ENCODE data around the gene IFI30.

Gene IFI30

DNA sequence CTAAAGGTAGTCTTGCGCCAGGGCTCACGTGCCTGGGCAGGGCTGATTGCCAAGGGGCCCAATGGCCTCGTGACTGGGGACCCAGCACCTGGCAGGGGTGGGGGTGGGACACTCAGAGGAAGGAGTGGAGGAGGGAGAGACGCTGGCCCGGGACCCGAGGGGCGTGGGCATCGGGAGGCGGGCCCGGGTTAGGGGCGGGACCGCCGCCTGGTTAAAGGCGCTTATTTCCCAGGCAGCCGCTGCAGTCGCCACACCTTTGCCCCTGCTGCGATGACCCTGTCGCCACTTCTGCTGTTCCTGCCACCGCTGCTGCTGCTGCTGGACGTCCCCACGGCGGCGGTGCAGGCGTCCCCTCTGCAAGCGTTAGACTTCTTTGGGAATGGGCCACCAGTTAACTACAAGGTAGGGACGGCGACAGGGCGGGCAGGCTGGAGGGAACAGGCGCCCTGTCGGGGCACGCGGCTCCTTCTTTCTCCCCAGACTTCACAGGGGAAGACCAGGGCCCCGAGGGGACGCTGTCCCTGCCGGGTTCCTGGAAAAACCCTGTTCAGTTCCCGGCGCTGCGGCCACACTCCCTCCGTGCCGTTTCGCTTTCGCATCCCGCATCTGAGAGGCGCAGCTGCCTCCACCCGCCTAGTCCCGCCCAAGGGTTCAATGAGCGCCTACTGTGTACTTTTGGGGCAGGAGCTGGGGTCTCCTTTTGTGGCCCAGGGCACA, at the start of gene IFI30:
Gene IFI30, plus strand, starts transcription at position 242 of the 717 bp plus-strand sequence. Its CDS starts 29 bp downstream, at position 271.
- peak; percentile 49 for DNase-seq

DNA sequence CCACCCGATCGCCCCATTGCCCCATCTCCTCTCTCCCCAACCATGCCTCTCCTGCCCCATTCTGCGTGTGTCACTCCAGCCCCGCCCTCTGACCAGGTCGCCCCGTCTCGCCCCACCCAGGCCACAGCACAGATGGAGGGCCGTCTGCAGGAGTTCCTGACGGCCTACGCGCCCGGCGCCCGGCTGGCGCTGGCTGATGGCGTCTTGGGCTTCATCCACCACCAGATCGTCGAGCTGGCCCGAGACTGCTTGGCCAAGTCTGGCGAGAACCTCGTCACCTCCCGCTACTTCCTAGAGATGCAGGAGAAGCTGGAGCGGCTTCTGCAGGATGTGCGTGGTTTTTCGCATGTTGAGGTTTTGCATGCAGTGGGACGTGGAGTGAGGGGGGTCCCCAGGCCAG, 49.8 kb upstream of the IFI30 start:
- no peak for DNase-seq

DNA sequence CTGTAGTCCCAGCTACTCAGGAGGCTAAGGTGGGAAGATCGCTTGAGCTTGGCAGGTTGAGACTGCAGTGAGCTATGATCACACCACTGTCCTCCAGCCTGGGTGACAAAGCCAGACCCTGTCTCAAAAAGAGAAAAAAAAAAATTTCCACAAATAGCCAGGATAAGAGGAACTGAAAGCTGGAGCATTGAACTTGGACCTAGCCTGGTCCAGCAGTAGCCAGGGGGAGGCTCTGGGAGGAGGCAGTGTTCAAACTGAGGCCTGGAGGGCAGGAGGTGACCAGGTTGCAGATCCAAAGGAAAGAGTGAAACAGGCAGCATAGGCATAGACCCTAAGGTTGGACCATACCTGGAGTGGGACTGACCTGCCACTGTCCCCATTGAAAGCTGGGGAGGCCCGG, 47.5 kb upstream of the IFI30 start:
- no peak for DNase-seq

DNA sequence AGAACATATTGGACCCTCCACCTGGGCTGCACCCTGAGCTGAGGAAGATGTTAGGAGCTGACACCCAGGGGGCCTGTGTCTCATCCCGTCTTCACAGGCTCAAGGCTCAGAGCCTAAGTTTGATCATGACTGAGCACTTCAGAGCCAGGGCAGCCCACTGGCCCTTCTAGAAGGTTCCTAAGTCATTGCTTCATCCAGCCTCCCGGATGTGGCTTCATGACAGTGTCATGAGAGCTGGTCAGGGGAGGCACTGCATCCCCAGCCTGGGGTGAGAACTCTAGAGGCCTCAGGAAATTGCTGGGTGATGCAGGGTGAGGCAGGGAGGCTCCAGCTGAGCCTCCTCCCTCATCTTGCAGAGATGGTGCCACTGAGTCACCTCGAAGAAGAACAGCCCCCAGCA, 45.6 kb upstream of the IFI30 start:
- DNase-seq: peak; percentile 47

DNA sequence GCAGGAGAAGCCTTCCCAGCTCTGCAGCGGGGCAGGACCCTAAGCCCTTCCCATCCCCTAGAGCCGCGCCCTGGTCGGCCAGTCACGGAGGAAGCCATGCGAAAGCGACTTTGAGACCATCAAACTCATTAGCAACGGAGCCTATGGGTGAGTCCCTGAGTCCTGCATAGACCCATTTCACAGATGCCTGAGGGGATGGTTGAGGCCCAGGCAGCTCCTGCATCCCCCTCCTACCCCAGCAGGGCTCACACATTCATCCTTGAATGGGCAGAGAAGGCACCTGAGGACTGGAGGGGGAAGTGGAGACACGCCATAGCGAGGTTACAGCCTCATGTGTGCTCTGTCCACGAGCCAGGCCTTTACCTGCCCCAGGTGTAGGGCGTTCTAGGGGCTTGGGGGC, 44.8 kb upstream of the IFI30 start:
- no peak for DNase-seq

DNA sequence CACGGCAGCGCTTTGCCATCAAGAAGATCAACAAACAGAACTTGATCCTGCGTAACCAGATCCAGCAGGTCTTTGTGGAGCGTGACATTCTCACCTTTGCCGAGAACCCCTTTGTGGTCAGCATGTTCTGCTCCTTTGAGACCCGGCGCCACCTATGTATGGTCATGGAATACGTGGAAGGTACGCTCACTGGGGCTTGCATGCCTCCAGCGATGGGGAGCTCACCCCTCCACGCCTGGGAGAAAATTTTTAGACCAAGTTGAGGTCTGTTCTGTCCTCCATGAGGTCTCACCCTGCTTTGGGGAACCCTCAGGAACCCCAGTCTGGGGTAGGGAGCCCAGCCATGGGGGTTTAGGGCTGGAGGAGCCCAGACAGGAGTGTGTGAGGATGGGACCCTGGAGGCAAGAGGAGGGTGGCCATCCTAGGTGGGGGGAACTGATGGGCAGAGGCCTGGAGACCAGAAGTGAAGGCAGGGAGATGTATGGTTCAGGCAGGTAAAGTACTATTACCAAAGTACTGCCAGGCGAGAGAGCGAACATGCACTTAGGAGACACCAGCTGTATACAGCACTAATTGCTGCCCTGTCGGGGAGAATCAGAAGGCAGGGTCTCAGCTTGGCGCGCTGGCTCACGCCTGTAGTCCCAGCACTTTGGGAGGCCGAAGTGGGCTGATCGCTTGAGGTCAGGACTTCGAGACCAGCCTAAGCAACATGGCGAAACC, 42.9 kb upstream of the IFI30 start:
- no peak for DNase-seq

DNA sequence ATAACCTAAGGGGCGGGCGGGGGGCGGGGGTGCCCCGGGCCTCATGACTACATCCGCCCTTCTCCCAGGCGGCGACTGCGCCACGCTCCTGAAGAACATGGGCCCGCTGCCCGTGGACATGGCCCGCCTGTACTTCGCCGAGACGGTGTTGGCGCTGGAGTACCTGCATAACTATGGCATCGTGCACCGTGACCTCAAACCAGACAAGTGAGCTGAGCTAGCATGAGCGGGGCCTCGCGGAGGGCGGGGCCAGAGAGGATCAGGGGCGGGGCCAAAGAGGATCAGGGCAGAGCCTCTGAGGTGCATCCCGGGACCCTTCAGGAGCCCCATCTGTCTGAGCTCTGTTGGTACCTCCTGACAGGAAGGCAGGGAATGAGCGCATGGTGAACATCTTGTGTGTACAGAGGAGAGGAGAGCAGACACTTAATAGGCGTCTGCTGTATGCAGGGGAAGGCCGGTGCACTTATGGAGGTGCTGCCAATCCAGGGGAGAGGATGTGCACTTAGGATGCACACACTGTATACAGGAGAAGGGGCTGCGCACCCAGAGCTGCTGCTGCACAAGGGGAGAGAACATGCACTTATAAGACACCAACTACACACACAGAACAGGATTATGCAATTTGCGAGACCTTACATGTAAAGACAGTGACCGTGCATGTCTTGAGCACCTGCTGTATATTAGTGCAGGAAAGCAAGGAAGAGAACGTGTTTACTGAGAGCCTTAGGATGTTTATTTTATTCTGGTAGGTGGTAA, 41.6 kb upstream of the IFI30 start:
- no peak for DNase-seq

DNA sequence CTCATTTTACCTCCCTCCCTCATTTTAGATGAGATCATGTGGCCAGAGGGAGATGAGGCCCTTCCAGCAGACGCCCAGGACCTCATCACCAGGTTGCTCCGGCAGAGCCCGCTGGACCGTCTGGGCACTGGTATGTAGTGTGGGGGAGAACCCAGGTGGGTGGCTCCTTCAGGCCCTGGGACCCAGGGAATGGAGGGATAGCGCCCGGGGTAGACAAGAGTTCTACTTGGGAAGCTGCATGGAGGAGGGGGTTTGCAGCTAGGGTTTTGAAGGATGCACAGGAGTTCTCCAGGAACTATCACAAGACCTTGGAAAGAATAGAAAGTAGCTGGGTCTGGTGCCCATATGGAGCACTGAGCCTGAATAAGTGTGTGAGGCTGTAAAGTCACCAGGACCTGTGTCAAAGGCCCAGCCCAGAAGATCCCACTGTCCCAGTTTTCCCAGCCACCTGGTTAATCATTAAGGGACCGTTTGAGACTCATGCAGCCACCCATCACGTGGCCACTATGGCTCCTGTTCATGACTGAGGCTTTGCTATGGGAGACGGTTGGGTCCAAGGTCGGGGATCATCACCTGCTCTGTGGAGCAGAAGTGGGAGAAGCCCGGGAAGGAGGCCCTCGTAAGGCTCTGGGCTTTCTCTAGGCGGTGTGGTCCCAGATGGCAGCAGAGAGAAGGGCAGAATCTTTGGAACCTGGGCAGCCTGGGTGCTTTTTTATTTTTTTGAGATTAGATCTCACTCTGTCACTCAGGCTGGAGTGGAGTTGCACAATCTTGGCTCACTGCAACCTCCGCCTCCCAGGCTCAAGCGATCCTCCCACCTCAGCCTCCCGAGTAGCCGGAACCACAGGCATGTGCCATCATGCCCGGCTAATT, 37.7 kb upstream of the IFI30 start:
- DNase-seq: no peak

DNA sequence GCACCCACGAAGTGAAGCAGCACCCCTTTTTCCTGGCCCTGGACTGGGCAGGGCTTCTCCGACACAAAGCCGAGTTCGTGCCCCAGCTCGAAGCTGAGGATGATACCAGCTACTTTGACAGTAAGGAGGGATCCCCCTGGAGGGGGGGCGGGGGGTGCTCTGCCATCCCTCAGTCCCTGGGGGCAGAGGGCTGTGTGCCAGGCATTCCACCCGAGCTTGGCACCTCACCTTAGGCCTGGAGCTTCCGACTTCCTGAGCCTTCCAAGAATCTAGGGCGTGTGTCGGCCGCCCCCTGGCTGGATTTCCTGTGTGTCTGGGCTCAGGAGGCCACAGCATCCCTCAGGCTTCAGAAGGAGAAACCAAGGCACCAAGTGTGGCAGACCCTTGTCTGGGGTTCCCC, 36.4 kb upstream of the IFI30 start:
- DNase-seq: no peak

DNA sequence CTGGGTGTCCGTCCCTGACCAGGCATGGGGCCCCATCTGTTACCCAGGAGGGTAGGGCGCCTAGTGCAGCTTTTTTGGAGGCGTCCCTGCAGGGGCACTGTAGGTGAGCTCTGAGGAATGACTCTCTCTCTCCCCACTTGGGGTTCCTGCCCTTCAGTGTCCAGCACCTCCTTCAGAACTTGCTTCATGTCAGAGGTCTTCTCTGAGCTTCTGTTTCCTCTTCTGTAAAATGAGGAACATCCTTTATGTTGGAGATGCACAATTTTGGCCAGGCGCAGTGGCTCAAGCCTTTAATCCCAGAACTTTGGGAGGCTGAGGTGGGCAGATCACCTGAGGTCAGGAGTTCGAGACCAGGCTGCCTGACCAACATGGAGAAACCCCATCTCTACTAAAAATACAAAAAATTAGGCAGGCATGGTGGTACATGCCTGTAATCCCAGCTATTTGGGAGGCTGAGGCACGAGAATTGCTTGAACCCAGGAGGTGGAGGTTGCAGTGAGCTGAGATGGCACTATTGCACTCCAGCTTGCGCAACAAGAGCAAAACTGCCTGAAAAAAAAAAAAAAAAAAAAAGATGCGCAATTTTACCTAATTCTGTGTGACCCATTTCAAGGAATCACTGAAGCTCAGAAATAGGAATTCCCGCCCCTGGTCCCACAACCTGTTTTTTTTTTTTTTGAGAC, 35.8 kb upstream of the IFI30 start:
- no peak for DNase-seq

DNA sequence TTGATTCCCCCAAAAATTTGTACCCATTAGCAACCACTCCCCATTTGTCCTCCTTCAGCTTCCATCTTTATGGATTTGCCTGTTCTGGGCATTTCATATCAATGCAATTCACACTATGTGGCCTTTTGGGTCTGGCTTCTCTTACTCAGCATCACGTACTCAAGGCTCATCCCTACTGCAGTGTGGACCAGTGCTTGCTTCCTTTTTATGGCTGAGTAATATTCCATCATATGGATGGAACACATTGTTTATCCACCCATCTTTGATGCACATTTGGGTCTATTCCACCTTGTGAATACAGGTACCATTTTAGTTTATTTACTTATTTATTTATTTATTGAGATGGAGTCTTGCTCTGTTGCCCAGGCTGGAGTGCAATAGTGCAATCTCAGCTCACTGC, 33.1 kb upstream of the IFI30 start:
- DNase-seq: no peak

DNA sequence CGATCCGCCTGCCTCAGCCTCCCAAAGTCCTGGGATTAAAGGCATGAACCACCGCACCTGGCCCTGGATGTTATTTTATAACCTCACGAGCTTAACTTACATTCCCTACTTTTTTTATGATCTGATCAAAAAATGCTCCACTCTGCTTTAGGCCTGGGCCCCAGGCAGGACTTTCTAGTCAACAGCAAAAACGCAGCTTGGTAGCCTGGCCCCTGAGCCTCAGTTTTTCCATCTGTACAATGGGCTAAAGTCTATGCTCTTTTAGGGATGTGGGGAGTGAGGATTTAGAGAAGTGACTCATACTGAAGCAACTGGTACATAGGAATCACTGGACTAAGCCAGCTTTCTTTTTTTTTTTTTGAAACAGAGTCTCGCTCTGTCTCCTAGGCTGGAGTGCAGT, 32.6 kb upstream of the IFI30 start:
- DNase-seq: no peak

DNA sequence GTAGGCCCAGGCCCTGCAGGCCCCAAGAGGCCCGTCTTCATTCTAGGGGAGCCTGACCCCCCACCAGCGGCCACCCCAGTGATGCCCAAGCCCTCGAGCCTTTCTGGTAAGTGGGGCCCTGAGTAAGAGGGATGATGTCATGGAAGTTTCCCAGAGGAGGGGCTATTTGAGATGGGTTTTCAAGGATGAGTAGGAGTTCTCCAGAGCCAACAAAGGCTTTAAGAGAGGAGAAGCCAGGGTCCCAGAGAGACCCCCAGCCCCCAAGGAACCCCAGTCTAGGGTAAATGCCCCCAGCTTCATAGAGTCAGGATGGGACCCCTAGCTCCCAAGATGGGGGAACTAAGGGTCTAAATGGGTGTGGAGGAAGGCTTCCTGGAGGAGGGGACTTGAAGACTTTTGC, 29.7 kb upstream of the IFI30 start:
- DNase-seq: no peak

DNA sequence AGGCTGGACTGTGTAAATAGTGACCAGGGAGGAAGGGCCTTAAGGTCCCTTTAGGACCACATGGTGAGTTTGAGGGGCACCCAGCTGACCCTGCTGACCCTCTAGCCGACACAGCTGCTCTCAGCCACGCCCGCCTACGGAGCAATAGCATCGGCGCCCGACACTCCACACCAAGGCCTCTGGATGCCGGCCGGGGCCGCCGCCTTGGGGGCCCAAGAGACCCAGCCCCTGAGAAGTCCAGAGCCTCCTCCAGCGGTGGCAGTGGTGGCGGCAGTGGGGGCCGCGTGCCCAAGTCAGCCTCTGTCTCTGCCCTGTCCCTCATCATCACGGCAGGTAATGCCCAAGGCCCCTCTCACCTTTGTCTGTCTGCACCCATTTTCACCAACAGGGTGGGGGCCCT, 29.3 kb upstream of the IFI30 start:
- no peak for DNase-seq

DNA sequence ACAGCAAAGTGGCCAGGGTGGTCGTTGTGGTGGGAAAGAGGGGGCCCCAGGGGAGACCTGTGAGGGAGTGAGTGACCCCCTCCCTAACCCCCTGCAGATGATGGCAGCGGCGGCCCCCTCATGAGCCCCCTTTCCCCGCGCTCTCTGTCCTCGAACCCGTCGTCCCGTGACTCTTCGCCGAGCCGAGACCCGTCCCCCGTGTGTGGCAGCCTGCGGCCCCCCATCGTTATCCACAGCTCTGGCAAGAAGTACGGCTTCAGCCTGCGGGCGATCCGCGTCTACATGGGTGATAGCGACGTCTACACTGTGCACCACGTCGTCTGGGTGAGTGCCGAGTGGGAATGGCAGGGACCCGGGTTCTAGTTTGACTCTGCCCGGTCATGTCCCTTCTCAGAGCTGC, 28.7 kb upstream of the IFI30 start:
- no peak for DNase-seq

DNA sequence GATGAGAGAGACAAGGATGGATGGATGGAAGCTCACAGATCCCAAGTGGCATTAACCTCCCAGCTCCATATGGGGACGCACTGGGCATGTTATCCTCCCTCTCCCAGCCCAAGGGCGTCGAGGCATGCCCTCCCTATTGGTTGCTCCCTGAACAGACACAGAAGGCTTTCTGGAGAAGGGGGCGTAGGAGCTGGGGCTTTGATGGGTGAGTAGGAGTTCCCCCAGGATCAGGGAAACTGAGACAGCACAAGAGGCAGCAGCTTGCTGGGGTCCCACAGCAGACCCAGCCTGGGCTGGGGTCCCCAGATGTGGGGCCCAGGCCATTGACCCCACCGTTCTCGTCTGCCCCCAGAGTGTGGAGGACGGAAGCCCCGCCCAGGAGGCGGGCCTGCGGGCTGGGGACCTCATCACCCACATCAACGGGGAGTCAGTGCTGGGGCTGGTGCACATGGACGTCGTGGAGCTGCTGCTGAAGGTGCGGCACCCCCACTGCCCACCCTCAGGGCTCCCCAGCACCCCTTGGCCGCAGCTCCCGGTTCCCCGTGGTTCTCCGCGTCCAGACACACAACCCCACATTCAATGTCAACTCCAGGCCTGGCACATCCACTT, 28.1 kb upstream of the IFI30 start:
- DNase-seq: no peak

DNA sequence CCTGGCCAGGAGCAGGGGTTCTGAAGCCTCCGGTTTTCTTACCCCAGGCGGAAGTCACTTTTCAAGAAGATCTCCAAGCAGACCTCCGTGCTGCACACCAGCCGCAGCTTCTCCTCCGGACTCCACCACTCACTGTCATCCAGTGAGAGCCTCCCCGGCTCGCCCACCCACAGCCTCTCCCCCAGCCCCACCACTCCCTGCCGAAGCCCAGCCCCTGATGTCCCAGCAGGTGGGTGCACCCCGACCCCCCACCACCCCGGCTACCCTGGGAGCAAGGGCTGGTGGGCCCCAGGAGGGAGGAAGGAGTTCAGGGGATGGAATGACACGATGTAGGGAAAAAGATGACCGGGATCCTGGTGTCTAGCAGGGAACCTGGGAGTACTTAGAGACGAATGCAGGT, 26.2 kb upstream of the IFI30 start:
- no peak for DNase-seq

DNA sequence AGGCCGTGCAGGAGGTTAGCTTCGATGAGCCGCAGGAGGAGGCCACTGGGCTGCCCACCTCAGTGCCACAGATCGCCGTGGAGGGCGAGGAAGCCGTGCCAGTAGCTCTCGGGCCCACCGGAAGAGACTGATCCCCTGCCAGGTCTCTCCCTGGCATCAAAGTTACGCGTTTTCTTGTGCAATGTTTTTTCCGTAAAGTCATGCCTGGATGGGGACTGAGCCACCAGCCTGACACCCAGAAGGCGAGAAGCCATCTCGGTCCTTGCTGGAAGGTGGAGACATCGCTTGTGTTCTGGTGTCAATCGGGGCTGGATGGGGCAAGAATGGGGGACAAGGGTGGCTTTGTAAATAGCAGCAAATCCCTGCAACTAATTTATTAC, 24.0 kb upstream of the IFI30 start:
- DNase-seq: no peak

DNA sequence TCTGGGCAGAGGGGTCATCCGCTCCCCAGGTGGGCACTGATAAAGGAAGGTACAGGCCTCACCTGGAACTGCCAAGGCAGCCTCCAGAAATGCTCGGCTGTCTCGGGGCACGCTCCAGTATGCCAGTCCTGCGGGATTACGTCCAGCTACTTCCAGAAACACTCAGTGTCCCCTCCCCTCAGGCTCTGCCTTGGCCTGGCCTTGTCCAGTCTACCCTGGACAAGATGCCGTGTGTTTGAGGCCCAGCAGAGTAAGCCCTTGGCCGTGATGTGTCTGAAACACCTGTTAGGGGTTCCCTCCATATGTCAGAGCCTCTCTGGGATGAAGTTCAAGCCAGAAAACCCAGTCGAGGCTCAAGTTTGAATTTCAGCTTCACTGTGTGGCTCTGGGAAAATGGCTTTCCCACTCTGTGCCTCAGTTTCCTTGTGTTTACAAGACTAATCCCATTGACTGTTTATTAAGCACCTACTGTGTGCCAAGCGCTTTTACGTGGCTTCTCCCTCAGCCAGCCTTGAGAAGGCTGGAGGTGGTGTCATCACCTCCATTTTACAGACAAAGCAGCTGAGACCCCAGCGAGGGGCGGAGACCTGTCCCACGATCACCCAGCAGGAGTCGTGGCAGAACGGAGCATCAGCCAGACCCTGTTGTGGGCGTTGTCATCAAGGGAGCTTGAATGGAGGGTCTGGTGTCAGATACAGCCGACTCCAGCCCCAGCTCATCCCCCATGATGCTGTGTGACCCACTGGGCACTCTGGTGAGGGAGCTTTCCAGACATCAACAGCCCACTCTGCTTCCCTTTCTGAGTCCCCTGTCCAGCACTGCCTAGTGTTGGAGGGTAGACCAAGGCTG, 22.6 kb upstream of the IFI30 start:
- DNase-seq: no peak

DNA sequence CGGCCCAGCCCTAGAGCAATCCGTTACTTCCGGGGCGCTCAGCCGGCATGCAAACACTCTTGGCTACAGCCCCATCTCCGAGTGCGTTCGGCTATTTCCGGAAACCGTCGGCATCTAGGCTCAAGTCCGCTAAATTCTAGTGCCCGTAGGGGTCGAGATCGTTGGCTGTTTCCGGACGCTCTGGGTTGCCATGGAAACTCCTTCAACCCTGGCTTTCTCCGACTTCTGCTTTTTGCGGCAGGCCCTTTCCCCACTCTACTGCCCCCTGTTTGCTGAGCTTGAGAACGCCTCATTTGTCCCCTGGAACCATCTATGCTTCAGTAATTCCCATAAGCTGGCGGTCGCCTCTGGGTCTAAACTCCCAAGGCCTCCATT, 21.2 kb upstream of the IFI30 start:
- peak; percentile 99 for DNase-seq

Data from EL (cell line).